ENCODE results near the gene ANKUB1.

The ANKUB1 gene

DNA sequence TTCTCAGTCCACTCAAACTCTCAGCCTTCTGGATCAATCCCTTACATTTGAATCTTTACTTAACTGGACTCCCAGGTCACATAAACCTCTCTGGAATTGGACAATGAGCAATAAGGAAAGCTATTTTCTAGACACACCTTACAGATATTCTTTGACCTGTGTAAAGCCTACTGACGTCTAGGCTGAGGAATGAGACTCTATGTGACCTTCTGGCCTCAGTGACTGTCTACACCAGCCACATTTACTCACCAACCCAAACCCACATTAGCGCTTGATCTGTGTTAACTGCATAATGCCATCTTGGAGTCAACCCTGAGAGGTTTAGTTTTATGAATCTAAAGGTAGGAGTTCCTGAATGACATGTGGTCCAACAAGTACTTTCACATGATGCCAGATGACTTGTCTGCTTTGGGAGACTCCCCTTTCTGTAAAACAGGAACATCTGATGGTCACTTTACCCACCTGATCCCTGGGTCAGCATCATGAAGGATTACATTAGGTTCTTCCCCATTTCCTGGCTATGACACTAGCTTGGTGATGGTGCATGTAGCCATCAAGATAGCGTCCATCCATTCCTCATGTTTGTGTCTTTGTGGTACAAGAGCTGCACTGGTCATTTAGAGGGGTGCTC is 28.7 kb downstream of the ANKUB1 start:
- no peak for DNase-seq (ENCODE audit: low spot score)

DNA sequence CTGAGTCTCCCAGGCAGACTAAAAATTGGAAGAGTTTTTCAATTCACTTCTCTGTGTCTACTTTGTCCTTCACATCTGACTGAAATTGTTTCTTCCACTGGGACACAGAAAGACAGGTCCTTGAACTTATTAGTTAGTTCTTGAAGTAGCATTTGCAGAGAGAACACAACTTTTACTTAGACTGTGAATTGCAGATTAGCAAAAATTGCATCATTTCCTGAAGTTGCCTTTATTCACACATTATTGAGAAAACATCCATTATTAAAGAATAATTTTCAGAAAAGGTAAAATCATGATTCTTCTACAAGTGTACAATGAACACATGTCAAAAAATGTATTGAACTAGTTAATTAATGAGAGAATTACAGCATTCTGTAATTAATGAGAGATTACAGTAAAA is 38.6 kb downstream of the ANKUB1 start:
- no peak for DNase-seq (ENCODE audit: low spot score)

DNA sequence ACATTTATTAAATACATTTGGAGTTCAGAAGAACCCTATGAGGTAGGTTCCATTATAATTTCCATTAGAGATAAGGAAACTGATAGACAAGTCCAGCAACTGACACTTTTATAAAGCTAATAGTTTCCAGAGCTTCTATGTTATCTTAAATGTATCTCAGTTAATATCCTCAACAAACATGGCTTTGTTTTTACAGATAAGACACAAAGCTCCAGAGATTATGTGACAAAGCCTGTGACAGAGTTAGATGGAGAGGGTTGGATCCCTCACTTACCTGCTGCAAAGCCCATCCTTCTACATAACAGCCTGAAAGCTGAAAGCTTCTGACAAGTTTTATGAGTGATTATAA is 39.6 kb downstream of the ANKUB1 start:
- DNase-seq (ENCODE audit: low spot score), result no peak

DNA sequence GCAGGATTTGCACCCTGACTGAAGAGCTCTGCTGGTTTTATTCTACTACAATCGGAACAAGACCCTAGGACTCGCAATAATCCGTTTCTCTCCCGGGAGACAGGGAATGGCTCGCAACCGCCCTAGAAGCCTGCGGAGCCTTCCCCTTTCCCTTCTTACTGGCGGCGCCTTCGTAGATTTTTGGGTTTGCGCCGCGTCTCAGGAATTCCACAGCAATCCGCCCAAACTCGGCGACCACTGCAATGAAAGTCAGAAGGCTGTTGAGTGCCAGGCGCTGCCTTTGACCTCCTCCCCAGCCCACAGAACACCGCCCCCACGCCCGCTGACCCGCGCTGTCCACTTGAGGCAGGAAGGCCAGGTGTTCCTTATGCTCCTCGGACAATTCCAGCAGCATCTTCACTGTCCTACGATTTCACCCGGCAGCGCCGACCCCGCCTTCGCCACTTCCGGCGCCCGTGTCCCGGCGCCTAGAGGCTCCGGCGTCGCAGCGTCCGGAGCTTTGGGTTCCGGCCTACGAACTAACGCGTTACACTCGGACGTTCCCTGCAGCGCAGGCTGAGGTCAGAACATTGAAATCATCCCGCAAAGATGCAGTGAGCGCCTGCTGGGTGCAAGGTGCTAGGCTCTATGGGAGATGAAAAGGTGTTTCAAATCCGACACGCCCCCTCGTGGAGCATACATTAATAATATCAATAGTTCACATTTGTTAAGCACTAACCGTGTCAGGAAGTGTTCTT is 40.1 kb downstream of the ANKUB1 start, which contains the start of gene COMMD2:
COMMD2 (minus strand) TSS at position 439 of the 737 bp plus-strand sequence; CDS start at position 394, 45 bp downstream.
- peak; percentile 76 for DNase-seq (ENCODE audit: low spot score)

DNA sequence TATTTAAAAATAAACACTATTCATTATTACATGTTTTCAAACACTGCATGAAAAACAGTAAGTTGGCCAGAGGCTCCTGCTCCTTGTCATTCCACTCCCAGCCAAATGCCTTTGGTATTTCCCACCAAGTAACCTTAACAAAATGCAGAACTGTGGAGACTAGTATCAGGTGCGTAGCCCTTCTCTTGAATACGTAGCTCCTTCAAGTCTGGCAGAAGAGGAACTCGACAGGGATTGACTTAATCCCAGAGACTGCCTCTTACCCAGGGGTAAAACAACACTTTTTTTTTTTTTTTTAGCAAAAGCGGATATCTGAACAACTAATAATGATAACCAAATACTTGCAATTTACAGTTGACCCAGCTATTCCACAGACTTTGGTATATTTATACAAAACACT is 40.8 kb downstream of the ANKUB1 start:
- DNase-seq (ENCODE audit: low spot score), result no peak

DNA sequence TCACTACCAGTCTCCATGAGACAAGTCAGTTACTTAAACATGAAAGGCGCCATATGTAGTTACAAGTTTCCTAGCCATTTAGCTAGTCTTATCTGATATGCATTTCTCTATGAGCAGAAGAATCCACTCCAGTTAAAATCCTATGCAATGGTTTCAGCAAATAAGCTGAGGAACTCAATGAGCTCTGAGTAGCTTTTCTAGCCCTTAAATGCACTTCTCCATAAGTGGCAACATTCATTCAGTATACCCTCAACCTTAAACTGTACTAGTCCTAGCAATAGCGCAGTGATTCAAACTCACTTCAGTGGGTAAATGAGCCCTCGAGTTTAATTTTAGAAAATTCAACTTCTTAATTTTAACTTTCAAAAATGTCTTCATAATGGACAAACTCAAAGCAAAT is 47.7 kb downstream of the ANKUB1 start:
- DNase-seq (ENCODE audit: low spot score), result no peak

DNA sequence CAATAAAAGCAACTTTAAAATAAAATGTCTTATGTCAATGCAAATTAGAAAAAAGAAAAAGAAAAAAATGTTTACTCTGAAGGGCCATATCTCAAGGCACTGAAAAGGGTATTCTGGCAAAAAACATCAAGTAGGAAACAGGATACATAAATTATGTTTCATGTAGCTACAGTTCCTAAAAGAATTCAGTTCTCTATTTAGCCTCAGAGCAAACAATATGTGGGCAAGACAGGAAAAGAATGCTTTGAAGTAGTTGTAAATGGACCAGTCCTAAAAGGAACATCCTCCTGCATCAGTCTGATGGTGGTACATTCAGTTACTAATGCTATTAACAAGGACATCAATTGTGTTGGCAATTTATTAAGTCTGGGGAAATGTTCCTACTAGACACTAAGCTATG is 48.2 kb downstream of the ANKUB1 start:
- DNase-seq (ENCODE audit: low spot score), result no peak

DNA sequence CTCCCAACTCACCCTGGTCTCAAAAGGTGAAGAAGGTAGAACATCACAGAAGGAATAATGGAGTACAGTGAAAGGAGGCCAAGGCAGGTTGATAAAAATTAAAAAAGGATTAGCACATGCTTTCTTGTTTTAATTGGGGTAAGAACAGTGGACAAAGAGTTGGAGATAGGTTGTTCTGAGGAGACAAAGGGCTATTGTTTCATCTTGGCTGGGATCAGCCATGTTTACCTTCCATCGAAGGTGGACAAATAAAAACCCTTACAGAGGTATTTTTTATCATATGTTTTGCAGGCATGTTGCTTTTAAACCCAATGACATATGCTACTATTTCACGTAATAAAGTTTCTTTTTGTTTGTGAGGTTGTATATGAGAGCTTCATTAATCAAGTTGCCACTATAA is 53.0 kb downstream of the ANKUB1 start:
- DNase-seq (ENCODE audit: low spot score), result no peak

DNA sequence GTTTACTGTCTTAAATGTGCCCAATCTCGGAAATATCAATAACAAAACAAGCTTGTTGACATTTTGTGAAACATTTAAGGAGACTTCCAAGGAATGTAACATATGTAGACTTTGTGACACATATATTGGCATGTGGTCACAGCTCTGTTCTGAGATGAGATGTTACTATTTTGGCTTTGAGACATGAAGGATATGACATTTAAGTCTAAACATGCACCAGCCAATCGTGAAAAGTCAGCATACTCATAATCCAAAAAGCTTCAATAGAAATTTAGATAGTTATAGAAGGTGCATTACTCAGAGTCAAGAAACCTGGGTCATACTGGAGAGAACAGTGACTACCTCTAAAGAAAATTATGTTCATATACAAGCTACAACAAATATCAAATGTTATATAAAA is 53.5 kb downstream of the ANKUB1 start:
- DNase-seq (ENCODE audit: low spot score), result no peak

DNA sequence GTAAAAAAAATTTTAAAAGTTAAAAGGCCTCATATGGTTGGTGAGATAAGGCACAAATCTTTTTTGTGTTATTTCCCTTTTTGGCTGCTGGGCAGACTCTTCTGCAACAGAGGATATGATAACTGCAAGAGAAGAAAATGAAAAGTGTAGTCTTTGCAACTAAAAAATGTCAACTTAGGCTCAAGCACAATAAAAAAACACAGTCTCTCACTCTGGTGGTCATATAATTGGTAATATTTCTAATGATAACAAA is 55.5 kb downstream of the ANKUB1 start:
- no peak for DNase-seq (ENCODE audit: low spot score)

DNA sequence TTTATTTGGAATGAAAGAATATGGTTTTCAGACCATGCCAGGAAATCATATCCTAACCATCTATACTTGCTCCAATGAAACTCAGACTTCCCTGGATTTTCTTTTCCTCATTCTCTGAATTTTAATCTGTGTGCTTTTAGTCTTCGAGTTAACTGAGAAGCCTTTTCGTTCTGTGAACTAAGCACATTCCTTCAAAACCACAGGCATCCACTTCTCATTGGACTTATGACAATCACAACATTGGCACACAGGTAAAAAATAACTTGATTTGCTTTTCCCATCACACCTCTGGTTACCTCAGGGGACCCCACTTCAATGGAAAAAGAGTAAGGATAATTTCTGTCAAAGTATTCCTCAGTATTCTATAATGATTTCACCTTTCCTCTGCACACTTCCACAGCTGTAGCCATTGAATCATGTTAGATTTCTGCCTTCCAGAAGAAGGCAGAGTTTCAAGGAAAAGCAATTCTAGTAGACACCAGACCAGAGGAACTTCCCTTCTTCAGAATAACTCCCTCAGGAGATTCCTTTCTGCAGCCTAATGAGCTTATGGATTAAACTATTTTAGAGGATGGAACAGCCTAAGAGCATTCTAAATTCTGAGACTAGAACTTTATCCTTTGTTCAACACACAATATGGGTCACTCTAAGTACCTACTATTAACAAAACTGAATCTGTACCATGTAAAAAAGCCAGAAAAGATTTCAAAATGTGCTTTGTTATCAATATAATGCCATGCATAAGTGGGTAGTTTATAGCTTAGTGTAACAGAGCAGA is 56.0 kb downstream of the ANKUB1 start:
- no peak for DNase-seq (ENCODE audit: low spot score)

DNA sequence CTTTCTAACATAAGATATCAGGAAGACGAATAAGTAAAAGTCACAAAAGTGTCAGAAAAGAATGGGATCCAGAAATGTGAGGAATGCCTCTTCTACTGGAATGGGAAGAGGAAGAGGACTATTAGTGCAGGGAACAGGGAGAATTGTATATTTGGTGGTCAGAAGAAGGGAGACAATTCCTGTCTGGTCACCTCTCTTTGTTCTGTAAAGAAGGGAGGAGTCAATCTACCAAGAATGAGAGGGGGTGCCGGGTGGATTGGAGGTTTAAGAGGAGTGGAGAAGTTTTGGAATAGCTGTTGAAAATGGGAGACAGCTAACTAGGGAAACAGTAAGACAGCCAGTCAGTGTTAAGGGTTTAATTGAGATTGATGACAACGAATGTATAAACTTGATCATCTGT is 60.1 kb downstream of the ANKUB1 start:
- DNase-seq (ENCODE audit: low spot score), result no peak

DNA sequence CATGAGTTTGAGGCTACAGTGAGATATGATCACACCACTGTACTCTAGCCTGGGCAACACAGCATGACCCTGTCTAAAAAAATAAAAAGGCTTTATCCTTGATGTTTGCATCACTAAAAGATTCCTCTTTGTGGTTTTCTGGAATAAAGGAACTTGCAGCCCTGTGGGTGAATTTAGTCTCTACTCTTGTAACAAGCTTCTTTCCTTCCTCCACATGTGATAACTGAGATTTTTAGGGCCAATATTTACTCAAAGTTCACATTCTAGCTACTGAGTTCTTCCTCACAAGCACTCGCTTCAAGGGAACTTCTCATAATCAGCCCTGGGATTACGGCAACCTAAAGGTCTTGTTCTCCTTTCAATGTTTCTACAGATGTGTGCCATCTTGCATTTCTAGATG is 64.7 kb downstream of the ANKUB1 start:
- DNase-seq (ENCODE audit: low spot score), result no peak

DNA sequence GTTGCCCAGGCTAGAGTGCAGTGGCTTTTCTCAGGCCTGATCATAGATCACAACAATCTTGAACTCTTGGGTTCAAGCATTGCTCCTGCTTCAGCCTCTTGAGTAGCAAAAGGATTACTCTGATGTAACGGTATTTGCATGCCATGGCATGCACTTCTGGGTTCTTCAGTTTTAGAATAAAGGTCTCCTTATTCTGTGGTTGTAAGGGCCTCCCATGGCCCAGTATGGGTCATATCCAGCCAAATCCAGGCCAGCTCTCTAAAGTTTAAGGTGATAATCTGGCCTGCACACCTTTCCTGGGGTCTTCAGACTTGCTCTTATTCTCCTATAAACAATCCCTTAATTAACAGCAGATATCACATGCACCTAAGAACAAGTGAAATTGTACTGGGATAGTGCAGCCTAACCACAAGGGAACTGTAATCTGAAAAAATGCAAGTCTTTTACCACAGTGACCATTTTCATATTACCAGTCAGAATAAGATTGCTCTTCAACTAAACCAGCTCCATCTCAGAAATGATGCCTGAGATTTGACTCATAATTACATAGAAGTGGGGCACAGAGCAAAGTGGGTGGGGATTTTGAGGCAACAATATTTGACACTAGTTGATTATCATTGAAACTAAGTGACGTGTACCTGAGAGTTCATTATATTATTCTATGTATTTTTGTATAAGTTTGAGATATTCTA is 65.5 kb downstream of the ANKUB1 start:
- DNase-seq (ENCODE audit: low spot score), result no peak

DNA sequence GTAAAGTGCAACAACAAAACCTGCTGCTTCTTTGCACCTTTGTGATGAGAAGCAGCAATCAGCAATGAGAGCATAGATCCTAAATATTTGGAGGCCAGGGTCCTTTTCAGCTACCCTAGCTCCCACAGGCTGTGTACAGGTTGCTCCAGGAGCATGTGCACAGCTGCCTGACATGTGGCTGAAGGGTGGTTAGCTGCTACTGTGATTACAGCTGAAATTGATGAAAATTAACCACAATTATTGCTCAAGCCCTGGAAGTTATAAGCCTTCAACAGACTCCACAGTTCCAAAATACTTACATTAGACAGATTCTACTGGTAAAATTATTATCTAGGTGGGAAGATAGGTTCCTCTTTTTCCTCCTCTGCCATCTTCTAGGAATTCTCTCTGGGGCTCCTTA is 68.6 kb downstream of the ANKUB1 start:
- no peak for DNase-seq (ENCODE audit: low spot score)

DNA sequence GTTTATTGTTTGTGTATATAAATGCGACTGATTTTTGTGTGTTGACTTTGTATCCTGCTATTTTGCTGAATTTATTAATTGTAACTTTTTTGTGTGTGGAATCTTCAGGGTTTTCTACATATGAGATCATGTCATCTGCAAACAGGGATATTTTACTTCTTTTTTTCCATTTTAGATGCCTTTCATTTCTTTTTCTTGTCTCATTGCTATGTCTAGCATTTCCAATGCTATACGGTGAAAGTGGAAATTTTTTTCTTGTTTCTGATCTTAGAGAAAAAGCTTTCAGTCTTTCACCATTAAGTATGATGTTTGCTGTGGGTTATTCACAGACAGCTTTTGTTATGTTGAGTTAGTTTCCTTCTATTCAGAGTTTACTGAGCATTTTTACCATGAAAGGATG is 71.4 kb downstream of the ANKUB1 start:
- no peak for DNase-seq (ENCODE audit: low spot score)

DNA sequence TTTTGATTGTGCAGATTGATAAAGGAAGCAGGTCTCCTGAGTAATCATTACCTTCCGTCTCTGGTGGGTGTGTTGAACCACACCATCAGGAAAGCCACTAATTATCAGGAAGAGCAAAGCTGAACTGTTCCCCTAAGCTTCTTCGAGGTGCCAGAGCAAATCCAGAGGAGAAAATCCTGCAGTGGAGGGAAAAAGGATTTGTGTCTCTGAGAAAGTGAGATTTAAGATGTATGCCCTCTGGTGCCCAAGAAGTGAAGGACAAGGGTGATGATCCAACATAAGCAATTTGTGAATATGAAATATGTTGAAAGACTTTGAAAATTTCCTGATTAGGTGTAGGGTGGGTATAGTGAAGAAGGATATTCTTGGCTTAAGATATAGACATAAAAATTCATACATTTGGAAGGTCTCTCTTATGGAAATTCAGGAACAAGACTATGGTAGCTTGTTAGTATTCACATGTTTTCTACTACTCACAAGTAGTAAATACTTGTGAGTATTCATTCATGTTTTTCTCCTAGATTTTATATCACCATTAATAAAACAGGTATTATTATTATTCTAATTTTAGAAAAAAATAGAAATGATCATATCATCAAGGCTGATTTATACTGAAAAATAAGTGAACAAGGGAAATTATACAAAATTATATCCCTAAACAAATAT is 74.8 kb downstream of the ANKUB1 start:
- DNase-seq (ENCODE audit: low spot score), result peak; percentile 6

DNA sequence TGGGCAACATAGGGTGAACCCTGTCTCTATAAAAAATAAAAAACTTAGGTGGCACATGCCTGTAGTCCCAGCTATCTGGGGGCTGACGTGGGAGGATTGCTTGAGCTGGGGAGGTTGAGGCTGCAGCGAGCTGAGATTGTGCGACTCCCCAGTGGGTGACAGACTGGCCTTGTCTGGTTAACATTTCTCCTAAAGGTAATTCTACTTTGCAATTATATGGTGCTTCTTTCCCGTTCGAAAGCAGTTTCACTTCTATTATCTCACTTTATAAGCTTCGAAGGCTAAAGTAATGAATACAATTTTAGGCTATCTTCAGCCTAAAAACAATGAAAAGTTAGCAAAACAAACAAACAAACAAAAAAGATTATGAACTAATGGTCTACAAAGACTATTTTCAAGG is 75.4 kb downstream of the ANKUB1 start:
- no peak for DNase-seq (ENCODE audit: low spot score)

DNA sequence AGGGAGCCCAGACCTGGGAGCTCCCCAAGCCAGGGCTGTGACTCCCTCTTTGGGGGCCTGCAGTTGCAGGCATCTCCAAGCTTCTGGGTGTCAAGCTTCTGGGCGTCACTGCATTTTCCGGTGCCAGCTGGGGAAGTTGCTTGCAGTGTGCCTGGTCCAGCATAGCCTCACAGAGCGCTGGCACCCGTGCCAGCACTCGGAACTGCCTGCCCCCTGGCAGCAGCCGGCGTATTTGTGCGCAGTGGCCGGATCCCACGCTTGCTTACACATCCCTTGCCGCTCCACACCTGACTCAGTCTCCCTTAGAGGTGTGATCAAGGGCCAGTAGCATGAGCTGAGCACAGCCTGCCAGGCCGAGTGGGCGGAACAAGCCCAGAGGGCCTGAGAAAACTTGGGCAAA is 77.1 kb downstream of the ANKUB1 start:
- DNase-seq (ENCODE audit: low spot score), result no peak

DNA sequence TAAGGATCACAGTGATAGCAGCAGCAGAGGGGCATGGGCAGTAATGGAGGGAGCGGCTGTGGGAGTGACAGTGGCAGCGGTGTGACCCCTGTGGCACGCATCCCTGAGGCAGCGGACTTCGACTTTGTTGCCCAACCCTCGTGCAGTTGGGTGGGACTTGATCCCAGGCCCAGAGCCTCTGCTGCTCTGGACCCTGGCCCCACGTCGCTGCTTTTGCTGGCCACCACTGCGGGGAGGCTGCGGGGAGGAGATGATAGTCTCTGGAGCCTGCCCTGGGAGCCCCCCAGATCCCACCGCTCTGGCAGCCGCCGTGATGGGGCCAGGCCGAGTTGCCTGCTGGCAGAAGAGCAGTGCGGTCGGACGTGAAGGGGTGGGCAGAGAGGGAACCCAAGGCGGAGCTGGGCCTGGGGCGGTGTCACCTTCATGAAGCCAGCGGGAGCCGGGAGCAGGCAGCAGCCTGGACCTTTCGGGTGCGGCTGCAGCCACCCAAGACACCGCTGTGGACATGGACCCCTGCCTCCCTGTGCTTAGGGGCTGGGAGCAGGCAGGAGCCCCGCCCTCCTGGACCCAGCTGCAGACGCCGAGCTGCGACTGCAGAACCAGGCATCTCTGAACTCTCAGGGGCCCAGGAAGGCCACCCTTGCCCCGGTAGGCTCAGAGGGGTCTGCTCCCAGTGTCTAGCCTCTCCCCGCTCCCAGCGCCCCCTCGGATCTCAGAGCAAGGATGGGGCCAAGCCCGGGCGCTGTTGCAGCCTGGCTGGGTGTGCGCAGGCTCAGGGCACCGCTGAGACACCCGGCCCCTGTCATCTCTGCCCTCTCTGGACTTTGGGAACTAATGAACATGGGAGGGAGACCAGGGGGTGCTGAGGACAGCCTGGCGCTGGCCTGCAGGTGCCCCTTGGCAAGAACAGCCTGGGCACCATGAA is 78.4 kb downstream of the ANKUB1 start:
- no peak for DNase-seq (ENCODE audit: low spot score)
